H1 (cell line): Measurements from ENCODE around the gene MALT1. TPM values are rescaled to one million over a fixed set of nuclear protein-coding genes. Genes with fewer than 3 reads are reported as not detected.

ENCODE experiments used
- CHD7 ChIP-seq: fragments of 300-600 bp; sonication (generic); IDR thresholded peaks from 2 replicates; pipeline ENCODE4 v1.7.1; 2012; ENCODE audit warnings: low read length, moderate library complexity, mild to moderate bottlenecking, inconsistent platforms; ENCODE audit not compliant: insufficient replicate concordance
- polyA plus RNA-seq, 7 experiments: library from polyadenylated mRNA; depleted of rRNA in 3 of 7; stranded (reverse) in 5 of 7; unstranded in 2 of 7; fragments of >200 nt in 5 of 7; fragments of 200-250 nt in 2 of 7; gene quantifications; 1 replicate in 5 of 7; 2 replicates in 1 of 7; 4 replicates in 1 of 7; pipeline versions ENCODE4 v1.2.1 to v1.2.3, GENCODE V29; 2011 to 2013; ENCODE audit warnings: missing spikeins in 2 of 7, mixed read lengths in 2 of 7
- total RNA-seq: library from RNA; stranded (reverse); fragmentation: NEBNext Ultra II Directional; extraction: Animal tissue kit (Norgen Biotek cat#: 25700); gene quantifications from 2 replicates; pipeline ENCODE4 v1.2.1, GENCODE V29; 2021

Gene MALT1
- total and polyA plus RNA-seq, 2 of the 8 experiments (the other 6 are each of a cell fraction or from before 2014, with no cell fraction given), result 10.7 to 25.9 TPM

- no peak for TF ChIP-seq CHD7
Observed at GRCh38 chr18:58697146-58697545, 25.9 kb downstream of the MALT1 start (continued).
